Esophagus muscularis mucosa (tissue), 3 donors: ENCODE results near the gene TMCC1.

Source experiments
- POLR2A ChIP-seq: fragments of 450-650 bp; IDR thresholded peaks from one replicate; pipeline ENCODE4 v1.6.1; 2017; ENCODE audit warnings: antibody characterized with exemption, moderate library complexity, mild to moderate bottlenecking, low read depth
- TF ChIP-seq, protein P1 (sequence below), 3 experiments: fragments of 200-600 bp in 2 of 3; fragments of 450-650 bp in 1 of 3; sonication (generic) in 2 of 3; IDR thresholded peaks; one replicate each; pipeline ENCODE4 v1.5.1; 2017 to 2019; ENCODE audit warnings: antibody characterized with exemption in 3 of 3, mild to moderate bottlenecking in 2 of 3, moderate library complexity in 1 of 3

DNA sequence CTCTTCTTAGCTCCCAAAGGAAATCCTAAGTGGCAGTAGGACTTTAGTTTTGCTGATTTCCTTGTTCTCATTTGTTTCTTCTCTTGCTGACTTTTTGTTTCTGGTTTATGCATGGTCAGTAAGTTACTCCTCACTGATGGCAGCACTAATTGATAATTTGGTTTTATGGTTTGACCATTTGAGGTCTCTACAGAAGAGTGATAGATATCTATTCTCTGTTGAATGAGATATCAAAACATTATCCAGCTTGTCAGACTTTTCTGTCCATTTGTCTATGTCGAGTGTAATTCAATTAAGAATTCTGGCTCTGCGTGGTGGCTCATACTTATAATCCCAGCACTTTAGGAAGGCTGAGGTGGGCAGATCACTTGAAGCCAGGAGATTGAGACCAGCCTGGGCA, 202.5 kb downstream of the TMCC1 start:
- TF ChIP-seq, protein P1, sequence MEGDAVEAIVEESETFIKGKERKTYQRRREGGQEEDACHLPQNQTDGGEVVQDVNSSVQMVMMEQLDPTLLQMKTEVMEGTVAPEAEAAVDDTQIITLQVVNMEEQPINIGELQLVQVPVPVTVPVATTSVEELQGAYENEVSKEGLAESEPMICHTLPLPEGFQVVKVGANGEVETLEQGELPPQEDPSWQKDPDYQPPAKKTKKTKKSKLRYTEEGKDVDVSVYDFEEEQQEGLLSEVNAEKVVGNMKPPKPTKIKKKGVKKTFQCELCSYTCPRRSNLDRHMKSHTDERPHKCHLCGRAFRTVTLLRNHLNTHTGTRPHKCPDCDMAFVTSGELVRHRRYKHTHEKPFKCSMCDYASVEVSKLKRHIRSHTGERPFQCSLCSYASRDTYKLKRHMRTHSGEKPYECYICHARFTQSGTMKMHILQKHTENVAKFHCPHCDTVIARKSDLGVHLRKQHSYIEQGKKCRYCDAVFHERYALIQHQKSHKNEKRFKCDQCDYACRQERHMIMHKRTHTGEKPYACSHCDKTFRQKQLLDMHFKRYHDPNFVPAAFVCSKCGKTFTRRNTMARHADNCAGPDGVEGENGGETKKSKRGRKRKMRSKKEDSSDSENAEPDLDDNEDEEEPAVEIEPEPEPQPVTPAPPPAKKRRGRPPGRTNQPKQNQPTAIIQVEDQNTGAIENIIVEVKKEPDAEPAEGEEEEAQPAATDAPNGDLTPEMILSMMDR (IDR thresholded peaks at IDR 0.05), result no peak
- no peak for TF ChIP-seq POLR2A
